Hepatocyte (in vitro differentiated cells): ENCODE results near the gene APCS. TPM values are rescaled to one million over a fixed set of nuclear protein-coding genes. Genes with fewer than 3 reads are reported as not detected.

Experiments used
- DNase-seq: peaks from one replicate; pipeline ENCODE4 v3.0.0-alpha.2; 2016; ENCODE audit warnings: low spot score
- H2AFZ ChIP-seq: fragments of 200-600 bp; sonication (generic); 2 replicates; pipeline ENCODE4 v1.6.0; 2016; ENCODE audit warnings: antibody characterized with exemption, mild to moderate bottlenecking
- H3K27ac ChIP-seq: fragments of 200-600 bp; sonication (generic); 2 replicates; pipeline ENCODE4 v1.5.1; 2016; ENCODE audit warnings: mild to moderate bottlenecking
- H3K27me3 ChIP-seq: fragments of 200-600 bp; sonication (generic); 2 replicates; pipeline ENCODE4 v1.6.1; 2016
- H3K36me3 ChIP-seq: fragments of 200-600 bp; sonication (generic); replicated peaks from 2 replicates; pipeline ENCODE4 v1.5.1; 2016; ENCODE audit warnings: low read depth; ENCODE audit not compliant: insufficient read depth
- H3K4me1 ChIP-seq: fragments of 200-600 bp; sonication (generic); 2 replicates; pipeline ENCODE4 v1.5.1; 2016; ENCODE audit warnings: mild to moderate bottlenecking, moderate library complexity; ENCODE audit not compliant: insufficient read depth
- H3K4me2 ChIP-seq: fragments of 200-600 bp; sonication (generic); 2 replicates; pipeline ENCODE4 v1.6.0; 2016
- H3K4me3 ChIP-seq: fragments of 200-600 bp; sonication (generic); 2 replicates; pipeline ENCODE4 v1.5.1; 2016; ENCODE audit warnings: mild to moderate bottlenecking
- H3K79me2 ChIP-seq: fragments of 200-600 bp; sonication (generic); 2 replicates; pipeline ENCODE4 v1.6.0; 2017; ENCODE audit warnings: mild to moderate bottlenecking
- H3K9me2 ChIP-seq: fragments of 200-600 bp; sonication (generic); replicated peaks from 2 replicates; pipeline ENCODE4 v1.6.0; 2017; ENCODE audit warnings: mild to moderate bottlenecking; ENCODE audit not compliant: insufficient read depth
- H3K9me3 ChIP-seq: fragments of 200-600 bp; sonication (generic); 2 replicates; pipeline ENCODE4 v1.5.1; 2016; ENCODE audit warnings: low read depth, mild to moderate bottlenecking
- H4K20me1 ChIP-seq: fragments of 200-600 bp; sonication (generic); 2 replicates; pipeline ENCODE4 v1.6.0; 2016; ENCODE audit warnings: mild to moderate bottlenecking; ENCODE audit not compliant: insufficient read depth, poor library complexity, severe bottlenecking
- EZH2 ChIP-seq: fragments of 200-600 bp; sonication (generic); IDR thresholded peaks from 2 replicates; pipeline ENCODE4 v1.6.1; 2016; ENCODE audit warnings: antibody characterized with exemption, mild to moderate bottlenecking, borderline replicate concordance
- EZH2phosphoT487 ChIP-seq: fragments of 200-600 bp; sonication (generic); IDR thresholded peaks from one replicate; pipeline ENCODE4 v1.6.1; 2018; ENCODE audit warnings: antibody characterized with exemption, mild to moderate bottlenecking, low read depth, moderate library complexity; ENCODE audit not compliant: unreplicated experiment, severe bottlenecking
- WGBS: methylation state at CpG from one replicate; pipeline ENCODE4 v1.1.6; 2016; ENCODE audit warnings: low lambda C conversion rate; ENCODE audit errors: missing lambda C conversion rate; 5-methylcytosine and 5-hydroxymethylcytosine counted together
- polyA plus RNA-seq: library from polyadenylated mRNA; unstranded; fragments of >200 nt; fragmentation: Nextera tagmentation; extraction: Ambion mirVana; gene quantifications from 2 replicates; pipeline ENCODE4 v1.2.1, GENCODE V29; 2016
- total RNA-seq: library from RNA; depleted of rRNA; stranded (reverse); fragments of >200 nt; gene quantifications from 2 replicates; pipeline ENCODE4 v1.2.3, GENCODE V29; 2014
- TF ChIP-seq, protein P1 (sequence below): fragments of 200-600 bp; sonication (generic); IDR thresholded peaks from 2 replicates; pipeline ENCODE4 v1.5.1; 2016; ENCODE audit warnings: antibody characterized with exemption, mild to moderate bottlenecking; ENCODE audit not compliant: poor library complexity

APCS gene
- total and polyA plus RNA-seq, 2 experiments from 2014 or later, result 4.0 TPM; not detected in 1

GRCh38 chr1:159584536-159584935 lies 3.1 kb upstream of the APCS start:
- Histone ChIP-seq H3K27ac (no peak overlapping the region), H4K20me1 (no peaks in the 10 kb centered on the region), H3K4me2 (no peak overlapping the region), H3K9me2 (no peaks in the 10 kb centered on the region), H3K4me1 (no peaks in the 10 kb centered on the region), H3K4me3 (no peak overlapping the region), H2AFZ (no peak overlapping the region), H3K36me3 (no peaks in the 10 kb centered on the region), H3K79me2 (no peaks in the 10 kb centered on the region), H3K27me3 (no peaks in the 10 kb centered on the region), H3K9me3 (no peaks in the 10 kb centered on the region)
- DNase-seq, result no peak
- TF ChIP-seq, protein P1, sequence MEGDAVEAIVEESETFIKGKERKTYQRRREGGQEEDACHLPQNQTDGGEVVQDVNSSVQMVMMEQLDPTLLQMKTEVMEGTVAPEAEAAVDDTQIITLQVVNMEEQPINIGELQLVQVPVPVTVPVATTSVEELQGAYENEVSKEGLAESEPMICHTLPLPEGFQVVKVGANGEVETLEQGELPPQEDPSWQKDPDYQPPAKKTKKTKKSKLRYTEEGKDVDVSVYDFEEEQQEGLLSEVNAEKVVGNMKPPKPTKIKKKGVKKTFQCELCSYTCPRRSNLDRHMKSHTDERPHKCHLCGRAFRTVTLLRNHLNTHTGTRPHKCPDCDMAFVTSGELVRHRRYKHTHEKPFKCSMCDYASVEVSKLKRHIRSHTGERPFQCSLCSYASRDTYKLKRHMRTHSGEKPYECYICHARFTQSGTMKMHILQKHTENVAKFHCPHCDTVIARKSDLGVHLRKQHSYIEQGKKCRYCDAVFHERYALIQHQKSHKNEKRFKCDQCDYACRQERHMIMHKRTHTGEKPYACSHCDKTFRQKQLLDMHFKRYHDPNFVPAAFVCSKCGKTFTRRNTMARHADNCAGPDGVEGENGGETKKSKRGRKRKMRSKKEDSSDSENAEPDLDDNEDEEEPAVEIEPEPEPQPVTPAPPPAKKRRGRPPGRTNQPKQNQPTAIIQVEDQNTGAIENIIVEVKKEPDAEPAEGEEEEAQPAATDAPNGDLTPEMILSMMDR, result no peak
- TF ChIP-seq EZH2phosphoT487 (no peak), EZH2 (no peak)
- WGBS, result 63% methylated on average over 2 of the region's 2 CpGs

DNA sequence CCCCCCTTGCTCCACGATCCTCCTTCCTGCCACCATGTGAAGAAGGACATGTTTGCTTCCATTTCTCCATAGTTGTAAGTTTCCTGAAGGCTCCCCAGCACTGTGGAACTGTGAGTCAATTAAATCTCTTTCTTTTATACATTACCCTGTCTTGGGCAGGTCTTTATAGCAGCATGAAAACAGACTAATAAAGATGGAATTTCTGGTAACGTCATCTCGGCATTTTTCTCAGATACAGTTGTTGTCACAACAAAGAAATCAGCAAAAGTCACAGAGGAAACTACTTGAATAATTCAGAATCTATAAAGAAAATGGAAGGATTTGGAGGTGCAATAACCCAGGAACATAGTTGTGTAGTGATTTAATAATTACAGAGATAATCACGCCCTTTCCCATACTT lies 4.4 kb downstream of the APCS start:
- DNase-seq, result no peak
- no peak for TF ChIP-seq EZH2phosphoT487
- TF ChIP-seq, protein P1, result no peak
- TF ChIP-seq EZH2, result no peak
- no peak overlapping the region for H3K4me3 ChIP-seq
- no peak overlapping the region for H3K4me2 ChIP-seq
- H2AFZ ChIP-seq, result no peak overlapping the region
- H3K9me3 ChIP-seq, result no peaks in the 10 kb centered on the region
- no peaks in the 10 kb centered on the region for H3K9me2 ChIP-seq
- H3K79me2 ChIP-seq, result no peaks in the 10 kb centered on the region
- no peaks in the 10 kb centered on the region for H4K20me1 ChIP-seq
- no peak overlapping the region for H3K27ac ChIP-seq
- no peaks in the 10 kb centered on the region for H3K27me3 ChIP-seq
- no peaks in the 10 kb centered on the region for H3K4me1 ChIP-seq
- H3K36me3 ChIP-seq, result no peaks in the 10 kb centered on the region
- 74% methylated on average over 4 of the region's 4 CpGs for WGBS

DNA sequence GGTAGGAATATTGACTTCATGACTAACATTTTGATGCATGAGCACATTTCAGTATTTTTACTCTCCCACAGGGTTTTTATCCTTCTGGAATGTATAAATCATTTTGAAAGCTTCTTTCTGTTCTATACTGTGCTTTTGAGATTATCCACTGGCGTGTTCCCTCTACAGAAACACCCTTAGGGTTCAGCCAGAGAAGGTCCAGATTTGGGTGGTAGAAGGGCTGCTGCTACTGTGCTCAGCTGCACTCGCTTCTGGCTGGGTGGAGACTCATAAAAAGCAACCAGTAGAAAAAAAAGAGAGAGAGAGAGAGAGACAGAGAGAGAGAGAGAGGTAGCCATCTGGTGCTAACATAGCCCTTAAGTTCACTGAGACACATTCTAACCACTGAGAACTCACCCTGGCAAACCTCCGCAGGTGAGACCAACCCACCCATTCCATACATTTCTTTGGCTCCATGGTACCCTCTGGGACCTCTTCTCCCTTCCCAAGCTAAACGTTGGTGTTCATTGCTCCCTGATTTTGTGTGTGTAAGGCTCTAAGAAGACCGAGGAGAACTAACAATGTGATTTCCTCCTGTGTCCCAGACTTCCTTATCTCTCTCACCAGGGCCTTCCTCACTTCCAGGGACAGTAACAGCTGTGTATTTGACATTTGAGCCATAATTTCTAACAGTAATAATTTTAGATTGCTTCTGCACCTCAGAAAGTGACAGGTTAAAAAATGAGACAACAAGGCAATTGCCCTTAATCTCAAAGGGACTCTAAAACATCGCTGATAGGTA lies 7.2 kb downstream of the APCS start:
- WGBS, result 27% methylated on average over 6 of the region's 6 CpGs
- Histone ChIP-seq H3K4me2 (no peak overlapping the region), H3K4me1 (no peaks in the 10 kb centered on the region), H3K9me3 (no peaks in the 10 kb centered on the region), H2AFZ (no peak overlapping the region), H3K27ac (no peak overlapping the region), H3K9me2 (no peaks in the 10 kb centered on the region), H3K79me2 (no peaks in the 10 kb centered on the region), H4K20me1 (no peaks in the 10 kb centered on the region), H3K27me3 (no peaks in the 10 kb centered on the region), H3K4me3 (no peak overlapping the region), H3K36me3 (no peaks in the 10 kb centered on the region)
- TF ChIP-seq EZH2, result no peak
- no peak for TF ChIP-seq EZH2phosphoT487
- TF ChIP-seq, protein P1, result no peak
- no peak for DNase-seq
